Keratinocyte (primary cell): Measurements from ENCODE around the gene EPHA6.

Source experiments
- EZH2 ChIP-seq: IDR thresholded peaks from one replicate; pipeline ENCODE4 v1.6.1; 2012; ENCODE audit warnings: inconsistent platforms, mild to moderate bottlenecking, low read length, moderate library complexity
- TF ChIP-seq, protein P1 (sequence below), 3 experiments: IDR thresholded peaks in 1 of 3; conservative IDR thresholded peaks in 1 of 3; optimal IDR thresholded peaks in 1 of 3; 2 replicates in 2 of 3; 3 replicates in 1 of 3; pipeline versions ENCODE3 to v1.5.1; 2011; ENCODE audit warnings: low read length in 3 of 3, mild to moderate bottlenecking in 3 of 3, moderate library complexity in 2 of 3, control low read depth in 1 of 3, inconsistent platforms in 1 of 3; ENCODE audit not compliant: insufficient read depth in 2 of 3; ENCODE audit errors: extremely low read depth in 1 of 3

DNA sequence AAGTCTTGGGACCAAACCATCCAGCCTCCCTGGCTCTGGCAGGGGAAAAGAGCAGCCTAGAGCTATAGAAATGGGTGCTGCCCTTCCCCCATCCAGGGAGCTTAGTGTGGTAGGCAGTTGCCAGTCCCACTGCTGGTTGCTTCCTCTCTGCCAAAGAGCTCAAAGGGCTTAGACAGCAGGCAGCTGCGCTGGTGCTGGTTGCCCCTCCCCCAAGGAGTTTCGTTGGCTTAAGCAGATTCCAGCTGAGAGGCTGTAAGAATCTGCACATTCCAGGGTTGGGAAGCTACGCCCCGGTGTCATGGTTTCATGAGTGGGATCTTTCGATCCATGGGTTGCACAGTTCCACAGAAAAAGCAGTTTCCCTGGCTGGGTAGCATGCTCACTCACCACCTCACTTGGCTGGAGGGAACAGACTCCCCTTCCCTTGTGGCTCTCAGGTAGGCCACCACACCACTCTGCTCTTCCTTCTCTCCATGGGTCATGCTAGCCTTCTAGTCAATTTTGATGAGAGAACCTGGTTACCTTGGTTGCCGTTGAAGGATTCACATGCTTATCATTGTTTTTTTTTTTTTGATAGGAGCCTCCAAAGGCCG lies 195.1 kb downstream of the EPHA6 start:
- TF ChIP-seq, protein P1, sequence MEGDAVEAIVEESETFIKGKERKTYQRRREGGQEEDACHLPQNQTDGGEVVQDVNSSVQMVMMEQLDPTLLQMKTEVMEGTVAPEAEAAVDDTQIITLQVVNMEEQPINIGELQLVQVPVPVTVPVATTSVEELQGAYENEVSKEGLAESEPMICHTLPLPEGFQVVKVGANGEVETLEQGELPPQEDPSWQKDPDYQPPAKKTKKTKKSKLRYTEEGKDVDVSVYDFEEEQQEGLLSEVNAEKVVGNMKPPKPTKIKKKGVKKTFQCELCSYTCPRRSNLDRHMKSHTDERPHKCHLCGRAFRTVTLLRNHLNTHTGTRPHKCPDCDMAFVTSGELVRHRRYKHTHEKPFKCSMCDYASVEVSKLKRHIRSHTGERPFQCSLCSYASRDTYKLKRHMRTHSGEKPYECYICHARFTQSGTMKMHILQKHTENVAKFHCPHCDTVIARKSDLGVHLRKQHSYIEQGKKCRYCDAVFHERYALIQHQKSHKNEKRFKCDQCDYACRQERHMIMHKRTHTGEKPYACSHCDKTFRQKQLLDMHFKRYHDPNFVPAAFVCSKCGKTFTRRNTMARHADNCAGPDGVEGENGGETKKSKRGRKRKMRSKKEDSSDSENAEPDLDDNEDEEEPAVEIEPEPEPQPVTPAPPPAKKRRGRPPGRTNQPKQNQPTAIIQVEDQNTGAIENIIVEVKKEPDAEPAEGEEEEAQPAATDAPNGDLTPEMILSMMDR (optimal IDR thresholded peaks at IDR 0.05 in 1 of 3, IDR thresholded peaks at IDR 0.05 in 1 of 3, conservative IDR thresholded peaks at IDR 0.05 in 1 of 3; ENCODE audit: extremely low read depth in 1 of 3, insufficient read depth in 2 of 3, low read length in 3 of 3) = no peak
- TF ChIP-seq EZH2 = no peak
